Stimulated activated CD4-positive, alpha-beta T cell treated with anti-CD3 and anti-CD28 coated beads, Interleukin-1b, Interleukin-23, amount 100 ng/mL, for 48 hours (primary cell): ENCODE results near the gene NUP37.
"Not testable (repeated sequence)": the region's sequence is repeated elsewhere in the genome, so short reads cannot be mapped to it uniquely, and the experiment has no call there.

Experiments
- DNase-seq: peaks from one replicate; pipeline ENCODE4 v3.0.0-alpha.2; 2020

The NUP37 gene, protein sequence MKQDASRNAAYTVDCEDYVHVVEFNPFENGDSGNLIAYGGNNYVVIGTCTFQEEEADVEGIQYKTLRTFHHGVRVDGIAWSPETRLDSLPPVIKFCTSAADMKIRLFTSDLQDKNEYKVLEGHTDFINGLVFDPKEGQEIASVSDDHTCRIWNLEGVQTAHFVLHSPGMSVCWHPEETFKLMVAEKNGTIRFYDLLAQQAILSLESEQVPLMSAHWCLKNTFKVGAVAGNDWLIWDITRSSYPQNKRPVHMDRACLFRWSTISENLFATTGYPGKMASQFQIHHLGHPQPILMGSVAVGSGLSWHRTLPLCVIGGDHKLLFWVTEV

DNA sequence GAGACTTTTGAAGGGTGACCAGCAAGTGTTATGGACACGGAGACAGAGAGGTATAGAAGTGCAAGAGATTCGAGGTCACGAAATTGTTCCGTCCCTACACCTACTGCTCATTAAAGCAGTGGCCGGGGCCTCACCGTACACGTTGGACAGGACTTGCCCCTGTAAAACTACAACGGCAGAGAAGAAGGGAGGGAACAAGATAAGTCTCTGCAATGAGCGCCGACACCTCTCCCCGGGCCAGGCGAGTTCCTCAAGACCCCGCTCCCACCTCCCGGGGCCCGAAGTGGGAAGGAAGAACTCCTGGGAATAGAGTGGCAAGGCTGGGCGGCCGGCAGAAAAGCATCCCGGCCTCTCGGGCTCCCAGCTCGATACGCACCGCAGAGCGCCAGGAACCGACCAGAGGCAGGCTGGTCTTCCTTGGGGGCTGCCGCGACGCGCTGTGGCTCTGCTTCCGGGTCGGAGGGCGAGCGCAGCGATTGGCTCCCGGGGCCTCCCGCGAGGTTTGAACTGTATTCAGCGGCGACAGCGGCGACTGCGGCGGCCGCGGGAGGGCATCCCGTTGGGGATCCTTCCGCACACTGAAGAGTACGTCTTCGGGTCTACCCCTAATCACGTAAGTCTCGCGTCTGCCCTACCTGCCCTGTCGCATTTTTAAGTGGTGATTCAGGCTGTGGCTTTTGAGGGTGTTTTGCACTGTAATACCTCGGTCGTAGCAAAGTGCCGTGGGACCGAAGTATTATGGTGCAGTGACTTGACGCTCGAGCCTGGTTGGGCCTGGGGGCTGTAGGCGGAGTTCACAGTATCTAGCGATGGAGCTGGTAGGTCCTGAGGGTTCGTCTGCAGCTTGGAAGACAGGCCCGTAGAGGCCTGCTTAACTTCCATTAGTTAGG, at the start of gene NUP37, which contains the start of gene PARPBP:
NUP37 (minus strand) TSS at position 441 of the 890 bp plus-strand sequence. CDS start 1,596 bp downstream, outside the sequence.
PARPBP (plus strand) TSS at position 510 of the 890 bp plus-strand sequence. CDS start 3,706 bp downstream, outside the sequence.
- peak; percentile 93 for DNase-seq

- no peak for DNase-seq
Observed at GRCh38 chr12:102167821-102168604, 48.1 kb upstream of the NUP37 start.

GRCh38 chr12:102163383-102163782, 43.5 kb upstream of the NUP37 start:
- DNase-seq = no peak

GRCh38 chr12:102155206-102155605, 35.3 kb upstream of the NUP37 start:
- not testable (repeated sequence) for DNase-seq

- not testable (repeated sequence) for DNase-seq
Observed at GRCh38 chr12:102147062-102147587, 27.2 kb upstream of the NUP37 start.

- no peak for DNase-seq
Observed at GRCh38 chr12:102144221-102144620, 24.3 kb upstream of the NUP37 start.

- not testable (repeated sequence) for DNase-seq
Observed at GRCh38 chr12:102142866-102143373, 23.0 kb upstream of the NUP37 start.

- DNase-seq = not testable (repeated sequence)
Observed at GRCh38 chr12:102137619-102138018, 17.7 kb upstream of the NUP37 start.

DNA sequence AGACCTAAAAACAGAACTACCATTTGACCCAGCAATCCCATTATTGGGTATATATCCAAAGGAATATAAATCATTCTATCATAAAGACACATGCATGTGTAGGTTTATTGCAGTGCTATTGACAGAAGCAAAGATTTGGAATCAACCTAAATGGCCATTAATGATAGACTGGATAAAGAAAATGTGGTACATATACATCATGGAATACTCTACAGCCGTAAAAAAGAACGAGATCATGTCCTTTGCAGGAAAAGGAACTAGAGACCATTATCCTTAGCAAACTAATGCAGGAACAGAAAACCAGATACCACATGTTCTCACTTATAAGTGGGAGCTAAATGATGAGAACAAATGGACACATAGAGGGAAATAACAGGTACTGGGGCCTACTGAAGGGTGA, 11.5 kb upstream of the NUP37 start:
- not testable (repeated sequence) for DNase-seq

GRCh38 chr12:102130720-102131119, 10.8 kb upstream of the NUP37 start:
- not testable (repeated sequence) for DNase-seq

- not testable (repeated sequence) for DNase-seq
Observed at GRCh38 chr12:102121328-102121727, 1.4 kb upstream of the NUP37 start.

- DNase-seq = no peak
Observed at GRCh38 chr12:102120886-102121285, 972 bp upstream of the NUP37 start.

GRCh38 chr12:102120564-102120873, 605 bp upstream of the NUP37 start:
- DNase-seq = no peak

DNA sequence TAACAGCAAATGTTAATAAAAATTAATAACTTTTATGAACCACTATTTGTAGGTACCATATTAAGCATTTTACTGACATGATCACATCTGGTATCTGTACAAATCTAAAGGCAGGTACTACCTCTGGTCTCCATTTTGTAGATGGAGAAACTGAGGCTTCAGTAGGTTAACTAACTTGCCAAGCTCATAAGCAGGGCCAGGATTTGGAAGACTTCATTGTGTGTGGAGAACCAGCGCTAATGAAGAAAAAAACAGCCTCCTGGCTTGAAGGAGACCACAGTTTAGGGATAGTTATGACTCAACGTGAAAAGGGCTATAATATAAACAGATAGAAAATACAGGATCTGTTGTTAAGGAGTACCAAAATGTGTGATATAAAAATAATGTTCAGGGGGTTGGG, 1.0 kb downstream of the NUP37 start:
- no peak for DNase-seq

DNA sequence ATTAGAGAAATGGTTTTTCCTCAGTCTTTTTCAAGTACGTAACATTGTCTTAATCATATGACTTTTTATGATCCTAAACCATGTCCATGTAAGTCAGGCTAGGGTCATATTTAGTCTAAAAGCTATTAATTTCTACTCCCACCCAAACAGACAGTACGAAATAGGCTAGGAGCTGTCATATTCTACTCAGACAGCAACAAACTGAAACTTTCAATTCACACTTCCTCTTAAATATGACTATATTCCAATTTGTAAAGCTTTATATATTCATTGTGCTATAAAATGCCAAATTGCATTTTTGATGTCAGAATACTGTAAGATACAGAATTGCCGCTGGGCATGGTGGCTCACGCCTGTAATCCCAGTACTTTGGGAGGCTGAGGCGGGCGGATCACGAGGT, 3.5 kb downstream of the NUP37 start:
- no peak for DNase-seq

- DNase-seq = no peak
Observed at GRCh38 chr12:102114212-102114611, 5.7 kb downstream of the NUP37 start.

GRCh38 chr12:102110782-102111181, 9.1 kb downstream of the NUP37 start:
- DNase-seq = no peak

DNA sequence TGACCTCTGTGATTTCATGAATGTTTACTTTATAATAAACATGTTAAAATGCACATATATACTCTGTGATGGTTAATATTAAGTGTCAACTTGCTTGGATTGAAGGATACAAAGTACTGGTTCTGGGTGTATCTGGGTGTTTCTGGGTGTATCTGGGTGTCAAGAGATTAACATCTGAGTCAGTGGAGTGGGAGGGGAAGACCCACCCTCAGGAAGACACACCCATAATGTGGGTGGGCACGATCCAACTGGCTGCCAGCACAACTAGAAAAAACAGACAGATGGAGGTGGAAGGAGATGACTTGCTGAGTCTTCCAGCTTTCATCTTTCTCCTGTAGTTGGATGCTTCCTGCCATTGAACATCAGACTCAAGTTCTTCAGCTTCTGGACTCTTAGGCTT, 11.9 kb downstream of the NUP37 start:
- no peak for DNase-seq

GRCh38 chr12:102106905-102107304, 13.0 kb downstream of the NUP37 start:
- DNase-seq = no peak

DNA sequence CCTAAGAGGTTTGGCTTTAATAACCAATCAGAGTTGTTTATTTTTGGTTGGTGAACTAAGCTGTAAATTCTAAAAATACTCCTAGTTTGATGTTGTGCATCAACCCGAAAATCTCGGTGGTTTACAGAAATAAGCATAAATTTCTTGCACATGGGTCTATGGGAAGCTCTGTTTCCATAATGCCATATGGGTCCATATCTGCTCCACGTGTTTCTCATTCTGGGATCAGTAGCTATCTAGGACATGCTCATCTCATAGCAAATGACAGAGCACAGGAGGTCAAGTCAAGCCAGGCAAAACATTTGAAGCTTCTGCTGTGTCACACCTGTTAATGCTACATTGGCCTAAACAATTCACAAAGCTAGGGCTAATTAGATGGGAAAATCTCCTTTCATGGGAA, 23.1 kb downstream of the NUP37 start:
- DNase-seq = no peak

DNA sequence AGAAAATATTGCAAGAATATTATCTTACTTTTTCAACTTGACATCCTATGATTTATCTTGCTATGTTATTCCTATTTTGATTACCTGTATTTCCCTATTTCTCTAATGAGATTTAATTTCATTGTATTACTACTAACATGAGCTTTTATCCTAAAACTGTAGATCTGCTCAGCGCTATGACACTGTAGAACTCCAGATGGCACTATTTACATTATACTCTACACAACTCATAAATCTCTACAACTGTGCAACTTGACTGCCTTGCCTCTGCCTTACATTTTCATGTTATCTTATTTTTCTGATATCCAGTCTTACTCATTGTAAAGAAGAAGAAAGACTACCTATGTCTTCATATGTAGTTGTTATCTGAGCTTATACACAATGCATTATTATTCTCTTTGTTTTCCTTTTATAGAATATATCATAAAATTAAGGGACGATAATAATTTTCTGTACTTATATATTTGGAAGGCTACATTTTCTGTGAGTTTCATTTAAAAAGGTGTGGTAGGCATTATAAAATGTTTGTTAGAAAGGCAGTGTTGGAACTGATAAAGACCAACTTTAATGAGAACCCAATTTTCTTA, 24.1 kb downstream of the NUP37 start:
- DNase-seq = no peak

DNA sequence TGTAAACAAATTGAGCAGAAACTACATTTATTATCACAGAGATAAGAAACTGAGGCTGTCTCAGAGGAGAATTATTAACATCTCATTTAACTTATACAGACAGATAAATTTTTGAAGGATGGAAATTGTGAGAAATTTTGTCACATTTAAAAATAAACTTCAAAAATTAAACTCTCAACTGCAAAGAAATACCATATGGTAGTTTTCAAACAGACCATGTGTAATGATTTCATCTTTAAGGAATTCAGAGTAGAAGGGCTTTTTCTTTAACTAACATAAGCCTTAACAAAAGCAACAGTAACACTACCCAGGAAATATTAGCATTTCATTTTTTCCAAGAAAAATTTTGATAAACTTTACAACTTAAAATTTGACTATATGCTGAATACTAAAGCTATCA, 26.6 kb downstream of the NUP37 start:
- DNase-seq = no peak
